WTC11 (cell line): ENCODE results near the gene MYMX. TPM values are rescaled to one million over a fixed set of nuclear protein-coding genes. Genes with fewer than 3 reads are reported as not detected.

Source experiments
- ATAC-seq: fragments of 200-7000 bp; cut with Tn5 transposase; 2 replicates; pipeline ENCODE4 v1.10.0; 2021; ENCODE audit warnings: mild to moderate bottlenecking, moderate library complexity
- CTCF ChIA-PET: fragments of 300-600 bp; sonication (Branson Sonifier 250); formaldehyde crosslinking; loops from one replicate; lab custom pipeline; 2021; ENCODE audit warnings: antibody characterized with exemption; lab: Charles Lee
- POLR2A ChIA-PET: fragments of 350-600 bp; sonication (Branson Sonifier 250); formaldehyde crosslinking; loops from one replicate; lab custom pipeline; 2021; ENCODE audit warnings: antibody characterized with exemption; lab: Charles Lee
- DNase-seq: peaks from one replicate; pipeline ENCODE4 v3.0.0; 2021; ENCODE audit warnings: low spot score
- H3K27ac Mint-ChIP-seq: 2 replicates; pipeline ENCODE4 v1.8.0; 2021; ENCODE audit warnings: mixed read lengths
- H3K27me3 Mint-ChIP-seq: 2 replicates; pipeline ENCODE4 v1.8.0; 2021; ENCODE audit warnings: low read depth, mild to moderate bottlenecking, moderate library complexity, mixed read lengths
- H3K36me3 Mint-ChIP-seq: 2 replicates; pipeline ENCODE4 v1.8.0; 2021; ENCODE audit warnings: mixed read lengths
- H3K4me1 Mint-ChIP-seq: 2 replicates; pipeline ENCODE4 v1.8.0; 2022; ENCODE audit warnings: mixed read lengths
- H3K4me3 Mint-ChIP-seq: 2 replicates; pipeline ENCODE4 v1.8.0; 2021; ENCODE audit warnings: mild to moderate bottlenecking, moderate library complexity, mixed read lengths
- H3K9me3 Mint-ChIP-seq: 2 replicates; pipeline ENCODE4 v1.8.0; 2021; ENCODE audit warnings: mixed read lengths
- FOXK1 ChIP-seq: sonication (generic); formaldehyde crosslinking; IDR thresholded peaks from 2 replicates; pipeline ENCODE4 v1.8.0; 2022; ENCODE audit warnings: mild to moderate bottlenecking, moderate library complexity, missing genetic modification reagents
- FOXP1 ChIP-seq: sonication (generic); formaldehyde crosslinking; IDR thresholded peaks from 2 replicates; pipeline ENCODE4 v1.8.0; 2022; ENCODE audit warnings: missing genetic modification reagents, mild to moderate bottlenecking, moderate library complexity, borderline replicate concordance
- NFATC4 ChIP-seq: fragments of 250-450 bp; sonication (Bioruptor Pico); IDR thresholded peaks from 2 replicates; pipeline ENCODE4 v1.9.0; 2021; ENCODE audit warnings: mild to moderate bottlenecking
- NR3C1 ChIP-seq: sonication (generic); formaldehyde crosslinking; conservative IDR thresholded peaks from 2 replicates; pipeline ENCODE4 v1.8.1; 2023; ENCODE audit warnings: low read depth, mild to moderate bottlenecking, missing genetic modification reagents
- ZNF138 ChIP-seq: sonication (generic); formaldehyde crosslinking; conservative IDR thresholded peaks from 2 replicates; pipeline ENCODE4 v1.8.1; 2022; ENCODE audit warnings: mild to moderate bottlenecking, moderate library complexity, missing genetic modification reagents
- ZNF317 ChIP-seq: sonication (generic); formaldehyde crosslinking; IDR thresholded peaks from 2 replicates; pipeline ENCODE4 v1.8.1; 2023; ENCODE audit warnings: low read depth, mild to moderate bottlenecking, moderate library complexity, missing genetic modification reagents, borderline replicate concordance
- ZNF396 ChIP-seq: fragments of 250-450 bp; sonication (Bioruptor Pico); IDR thresholded peaks from 2 replicates; pipeline ENCODE4 v1.8.0; 2021; ENCODE audit warnings: mild to moderate bottlenecking, moderate library complexity, borderline replicate concordance
- ZNF423 ChIP-seq: fragments of 250-450 bp; sonication (Bioruptor Pico); IDR thresholded peaks from 2 replicates; pipeline ENCODE4 v2.1.2; 2022; ENCODE audit warnings: mild to moderate bottlenecking, moderate library complexity
- total RNA-seq: library from RNA; stranded (reverse); gene quantifications from 3 replicates; pipeline ENCODE4 v1.2.3, GENCODE V29; 2021
- TF ChIP-seq, protein P1 (sequence below): sonication (generic); formaldehyde crosslinking; IDR thresholded peaks from 2 replicates; pipeline ENCODE4 v1.8.1; 2022; ENCODE audit warnings: missing genetic modification reagents, borderline replicate concordance
- TF ChIP-seq, protein P2 (sequence below): sonication (generic); formaldehyde crosslinking; IDR thresholded peaks from 2 replicates; pipeline ENCODE4 v1.8.0; 2022; ENCODE audit warnings: mild to moderate bottlenecking, missing genetic modification reagents
- TF ChIP-seq, protein P3 (sequence below): sonication (generic); formaldehyde crosslinking; IDR thresholded peaks from 2 replicates; pipeline ENCODE4 v1.8.1; 2023; ENCODE audit warnings: mild to moderate bottlenecking, missing genetic modification reagents
- TF ChIP-seq, protein P4 (sequence below): fragments of 200-600 bp; IDR thresholded peaks from 2 replicates; pipeline ENCODE4 v1.8.0; 2022; ENCODE audit warnings: antibody characterized with exemption
- TF ChIP-seq, protein P5 (sequence below): sonication (generic); formaldehyde crosslinking; IDR thresholded peaks from 2 replicates; pipeline ENCODE4 v1.8.1; 2023; ENCODE audit warnings: mild to moderate bottlenecking, missing genetic modification reagents
- TF ChIP-seq, protein P6 (sequence below): sonication (generic); formaldehyde crosslinking; IDR thresholded peaks from 2 replicates; pipeline ENCODE4 v1.8.0; 2022; ENCODE audit warnings: missing genetic modification reagents
- TF ChIP-seq, protein P7 (sequence below): sonication (generic); formaldehyde crosslinking; IDR thresholded peaks from 2 replicates; pipeline ENCODE4 v1.8.1; 2022; ENCODE audit warnings: mild to moderate bottlenecking, missing genetic modification reagents, moderate library complexity, borderline replicate concordance
- TF ChIP-seq, protein P8 (sequence below): sonication (generic); formaldehyde crosslinking; IDR thresholded peaks from 2 replicates; pipeline ENCODE4 v1.8.0; 2023; ENCODE audit warnings: mild to moderate bottlenecking, missing genetic modification reagents

Gene MYMX
- total RNA-seq, 1 experiment from 2014 or later, result 3.9 TPM

DNA sequence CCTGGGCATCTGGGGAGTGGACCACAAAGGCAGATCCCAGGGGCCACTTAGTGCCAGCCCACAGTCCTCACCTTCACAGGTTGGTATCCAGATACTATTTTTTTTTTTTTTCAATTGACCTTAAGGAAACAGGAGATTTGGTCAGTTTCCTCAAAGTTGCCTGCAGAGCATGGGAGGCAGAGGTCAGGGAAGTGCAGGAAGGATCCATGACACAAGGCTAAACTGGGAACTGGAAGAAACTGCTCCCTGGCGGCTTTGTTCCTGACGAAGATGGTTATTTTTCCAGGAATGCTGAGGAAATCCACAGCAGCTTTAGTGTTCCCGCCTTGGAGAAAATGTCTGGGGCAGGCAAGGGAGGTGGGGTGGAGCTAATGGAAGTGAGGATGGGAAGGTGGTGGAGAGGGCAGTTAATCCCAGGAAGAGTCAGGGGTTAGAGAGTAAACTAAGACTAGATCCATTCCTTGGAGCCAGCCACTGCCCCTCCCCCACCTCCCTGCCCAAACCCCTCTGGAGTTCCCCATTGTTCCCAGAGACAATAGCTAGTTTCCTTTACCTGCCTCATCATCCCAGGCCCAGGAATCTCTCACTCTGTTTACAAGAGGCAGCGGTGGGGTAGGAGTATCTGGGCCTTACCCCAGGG lies 14.3 kb upstream of the MYMX start (continued):
- TF ChIP-seq, protein P1, sequence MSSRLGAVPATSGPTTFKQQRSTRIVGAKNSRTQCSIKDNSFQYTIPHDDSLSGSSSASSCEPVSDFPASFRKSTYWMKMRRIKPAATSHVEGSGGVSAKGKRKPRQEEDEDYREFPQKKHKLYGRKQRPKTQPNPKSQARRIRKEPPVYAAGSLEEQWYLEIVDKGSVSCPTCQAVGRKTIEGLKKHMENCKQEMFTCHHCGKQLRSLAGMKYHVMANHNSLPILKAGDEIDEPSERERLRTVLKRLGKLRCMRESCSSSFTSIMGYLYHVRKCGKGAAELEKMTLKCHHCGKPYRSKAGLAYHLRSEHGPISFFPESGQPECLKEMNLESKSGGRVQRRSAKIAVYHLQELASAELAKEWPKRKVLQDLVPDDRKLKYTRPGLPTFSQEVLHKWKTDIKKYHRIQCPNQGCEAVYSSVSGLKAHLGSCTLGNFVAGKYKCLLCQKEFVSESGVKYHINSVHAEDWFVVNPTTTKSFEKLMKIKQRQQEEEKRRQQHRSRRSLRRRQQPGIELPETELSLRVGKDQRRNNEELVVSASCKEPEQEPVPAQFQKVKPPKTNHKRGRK (CRISPR knock-in tag), result no peak
- TF ChIP-seq, protein P2, sequence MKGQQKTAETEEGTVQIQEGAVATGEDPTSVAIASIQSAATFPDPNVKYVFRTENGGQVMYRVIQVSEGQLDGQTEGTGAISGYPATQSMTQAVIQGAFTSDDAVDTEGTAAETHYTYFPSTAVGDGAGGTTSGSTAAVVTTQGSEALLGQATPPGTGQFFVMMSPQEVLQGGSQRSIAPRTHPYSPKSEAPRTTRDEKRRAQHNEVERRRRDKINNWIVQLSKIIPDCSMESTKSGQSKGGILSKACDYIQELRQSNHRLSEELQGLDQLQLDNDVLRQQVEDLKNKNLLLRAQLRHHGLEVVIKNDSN, result no peak
- no peak for TF ChIP-seq NR3C1 (CRISPR knock-in tag)
- TF ChIP-seq, protein P3, sequence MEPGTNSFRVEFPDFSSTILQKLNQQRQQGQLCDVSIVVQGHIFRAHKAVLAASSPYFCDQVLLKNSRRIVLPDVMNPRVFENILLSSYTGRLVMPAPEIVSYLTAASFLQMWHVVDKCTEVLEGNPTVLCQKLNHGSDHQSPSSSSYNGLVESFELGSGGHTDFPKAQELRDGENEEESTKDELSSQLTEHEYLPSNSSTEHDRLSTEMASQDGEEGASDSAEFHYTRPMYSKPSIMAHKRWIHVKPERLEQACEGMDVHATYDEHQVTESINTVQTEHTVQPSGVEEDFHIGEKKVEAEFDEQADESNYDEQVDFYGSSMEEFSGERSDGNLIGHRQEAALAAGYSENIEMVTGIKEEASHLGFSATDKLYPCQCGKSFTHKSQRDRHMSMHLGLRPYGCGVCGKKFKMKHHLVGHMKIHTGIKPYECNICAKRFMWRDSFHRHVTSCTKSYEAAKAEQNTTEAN (CRISPR knock-in tag), result 0 out of 2 replicates have a peak, but pooled peaks have one; percentile 65
- TF ChIP-seq, protein P4, sequence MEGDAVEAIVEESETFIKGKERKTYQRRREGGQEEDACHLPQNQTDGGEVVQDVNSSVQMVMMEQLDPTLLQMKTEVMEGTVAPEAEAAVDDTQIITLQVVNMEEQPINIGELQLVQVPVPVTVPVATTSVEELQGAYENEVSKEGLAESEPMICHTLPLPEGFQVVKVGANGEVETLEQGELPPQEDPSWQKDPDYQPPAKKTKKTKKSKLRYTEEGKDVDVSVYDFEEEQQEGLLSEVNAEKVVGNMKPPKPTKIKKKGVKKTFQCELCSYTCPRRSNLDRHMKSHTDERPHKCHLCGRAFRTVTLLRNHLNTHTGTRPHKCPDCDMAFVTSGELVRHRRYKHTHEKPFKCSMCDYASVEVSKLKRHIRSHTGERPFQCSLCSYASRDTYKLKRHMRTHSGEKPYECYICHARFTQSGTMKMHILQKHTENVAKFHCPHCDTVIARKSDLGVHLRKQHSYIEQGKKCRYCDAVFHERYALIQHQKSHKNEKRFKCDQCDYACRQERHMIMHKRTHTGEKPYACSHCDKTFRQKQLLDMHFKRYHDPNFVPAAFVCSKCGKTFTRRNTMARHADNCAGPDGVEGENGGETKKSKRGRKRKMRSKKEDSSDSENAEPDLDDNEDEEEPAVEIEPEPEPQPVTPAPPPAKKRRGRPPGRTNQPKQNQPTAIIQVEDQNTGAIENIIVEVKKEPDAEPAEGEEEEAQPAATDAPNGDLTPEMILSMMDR, result no peak

DNA sequence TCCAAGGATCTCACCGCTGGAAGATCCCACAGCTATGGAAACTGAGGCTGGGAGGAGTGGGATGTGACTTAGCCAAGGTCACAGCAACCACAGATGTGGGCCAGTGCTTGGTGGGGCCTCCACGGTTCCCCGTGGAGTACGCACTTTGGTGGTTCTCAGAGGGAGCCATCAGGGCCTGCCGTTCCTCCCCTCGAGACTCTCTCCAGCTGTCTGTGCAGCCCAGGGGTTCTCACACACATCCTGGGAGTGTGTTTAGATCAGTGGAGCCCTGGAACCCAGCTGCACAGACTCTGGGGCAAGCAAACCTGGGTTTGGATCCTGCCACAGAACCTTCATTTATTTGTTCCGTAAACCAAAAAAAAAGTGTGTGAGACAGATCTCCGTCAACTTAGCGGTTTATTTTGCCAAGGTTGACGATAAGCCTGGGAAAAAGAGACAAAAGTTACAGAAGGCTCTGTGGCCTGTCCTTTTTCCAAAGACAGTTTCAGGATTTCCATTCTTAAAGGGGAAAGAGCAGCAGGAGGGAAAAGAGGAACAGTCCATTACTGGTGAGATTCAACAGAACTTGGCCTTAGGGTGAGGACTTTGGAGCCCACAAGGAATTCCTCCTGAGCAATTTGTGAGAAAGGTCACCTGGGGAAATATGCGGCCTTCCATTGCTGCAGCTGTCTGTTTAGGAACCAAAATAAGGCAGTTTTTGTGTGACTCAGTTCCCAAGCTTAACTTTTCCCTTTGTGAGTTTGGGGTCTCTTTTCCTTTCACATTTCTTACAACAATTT lies 13.6 kb upstream of the MYMX start:
- DNase-seq (no peak), ATAC-seq (peak; percentile 17)
- peak overlapping the region; percentile 100 for H3K27ac Mint-ChIP-seq
- H3K4me1 Mint-ChIP-seq, result peaks cover 61% of the 10 kb centered on the region
- H3K4me3 Mint-ChIP-seq, result peak overlapping the region; percentile 30
- ChIA-PET POLR2A (interaction anchor here (0.6 to 1.9 kb wide), 8 partner anchors 10 to 69 kb away, joined by 3 to 21 read pairs (median 8); partner anchors contain the start of genes HSP90AB1, MYMX and SLC29A1), CTCF (interaction anchor here (0.6 to 3.7 kb wide), 13 partner anchors 10 to 53 kb away, joined by 3 to 28 read pairs (median 5); partner anchors contain the start of genes MYMX and SLC29A1)
- peaks cover under 1% of the 10 kb centered on the region; the same call in 1 of the 2 replicates for H3K27me3 Mint-ChIP-seq
- H3K36me3 Mint-ChIP-seq, result no peaks in the 10 kb centered on the region
- H3K9me3 Mint-ChIP-seq, result no peaks in the 10 kb centered on the region
- TF ChIP-seq ZNF317 (CRISPR knock-in tag), result no peak
- TF ChIP-seq, protein P5, sequence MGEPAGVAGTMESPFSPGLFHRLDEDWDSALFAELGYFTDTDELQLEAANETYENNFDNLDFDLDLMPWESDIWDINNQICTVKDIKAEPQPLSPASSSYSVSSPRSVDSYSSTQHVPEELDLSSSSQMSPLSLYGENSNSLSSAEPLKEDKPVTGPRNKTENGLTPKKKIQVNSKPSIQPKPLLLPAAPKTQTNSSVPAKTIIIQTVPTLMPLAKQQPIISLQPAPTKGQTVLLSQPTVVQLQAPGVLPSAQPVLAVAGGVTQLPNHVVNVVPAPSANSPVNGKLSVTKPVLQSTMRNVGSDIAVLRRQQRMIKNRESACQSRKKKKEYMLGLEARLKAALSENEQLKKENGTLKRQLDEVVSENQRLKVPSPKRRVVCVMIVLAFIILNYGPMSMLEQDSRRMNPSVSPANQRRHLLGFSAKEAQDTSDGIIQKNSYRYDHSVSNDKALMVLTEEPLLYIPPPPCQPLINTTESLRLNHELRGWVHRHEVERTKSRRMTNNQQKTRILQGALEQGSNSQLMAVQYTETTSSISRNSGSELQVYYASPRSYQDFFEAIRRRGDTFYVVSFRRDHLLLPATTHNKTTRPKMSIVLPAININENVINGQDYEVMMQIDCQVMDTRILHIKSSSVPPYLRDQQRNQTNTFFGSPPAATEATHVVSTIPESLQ, result no peak
- TF ChIP-seq FOXP1 (CRISPR knock-in tag), result 0 out of 2 replicates have a peak, but pooled peaks have one; percentile 41
- TF ChIP-seq NFATC4 (CRISPR knock-in tag), result no peak
- no peak for TF ChIP-seq ZNF396 (CRISPR knock-in tag)
- TF ChIP-seq FOXK1, result peak; percentile 9
- peak; percentile 51; the same call in 1 of the 2 replicates for TF ChIP-seq ZNF423 (CRISPR knock-in tag)
- TF ChIP-seq, protein P6, sequence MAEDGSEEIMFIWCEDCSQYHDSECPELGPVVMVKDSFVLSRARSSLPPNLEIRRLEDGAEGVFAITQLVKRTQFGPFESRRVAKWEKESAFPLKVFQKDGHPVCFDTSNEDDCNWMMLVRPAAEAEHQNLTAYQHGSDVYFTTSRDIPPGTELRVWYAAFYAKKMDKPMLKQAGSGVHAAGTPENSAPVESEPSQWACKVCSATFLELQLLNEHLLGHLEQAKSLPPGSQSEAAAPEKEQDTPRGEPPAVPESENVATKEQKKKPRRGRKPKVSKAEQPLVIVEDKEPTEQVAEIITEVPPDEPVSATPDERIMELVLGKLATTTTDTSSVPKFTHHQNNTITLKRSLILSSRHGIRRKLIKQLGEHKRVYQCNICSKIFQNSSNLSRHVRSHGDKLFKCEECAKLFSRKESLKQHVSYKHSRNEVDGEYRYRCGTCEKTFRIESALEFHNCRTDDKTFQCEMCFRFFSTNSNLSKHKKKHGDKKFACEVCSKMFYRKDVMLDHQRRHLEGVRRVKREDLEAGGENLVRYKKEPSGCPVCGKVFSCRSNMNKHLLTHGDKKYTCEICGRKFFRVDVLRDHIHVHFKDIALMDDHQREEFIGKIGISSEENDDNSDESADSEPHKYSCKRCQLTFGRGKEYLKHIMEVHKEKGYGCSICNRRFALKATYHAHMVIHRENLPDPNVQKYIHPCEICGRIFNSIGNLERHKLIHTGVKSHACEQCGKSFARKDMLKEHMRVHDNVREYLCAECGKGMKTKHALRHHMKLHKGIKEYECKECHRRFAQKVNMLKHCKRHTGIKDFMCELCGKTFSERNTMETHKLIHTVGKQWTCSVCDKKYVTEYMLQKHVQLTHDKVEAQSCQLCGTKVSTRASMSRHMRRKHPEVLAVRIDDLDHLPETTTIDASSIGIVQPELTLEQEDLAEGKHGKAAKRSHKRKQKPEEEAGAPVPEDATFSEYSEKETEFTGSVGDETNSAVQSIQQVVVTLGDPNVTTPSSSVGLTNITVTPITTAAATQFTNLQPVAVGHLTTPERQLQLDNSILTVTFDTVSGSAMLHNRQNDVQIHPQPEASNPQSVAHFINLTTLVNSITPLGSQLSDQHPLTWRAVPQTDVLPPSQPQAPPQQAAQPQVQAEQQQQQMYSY (CRISPR knock-in tag), result no peak
- TF ChIP-seq, protein P7, sequence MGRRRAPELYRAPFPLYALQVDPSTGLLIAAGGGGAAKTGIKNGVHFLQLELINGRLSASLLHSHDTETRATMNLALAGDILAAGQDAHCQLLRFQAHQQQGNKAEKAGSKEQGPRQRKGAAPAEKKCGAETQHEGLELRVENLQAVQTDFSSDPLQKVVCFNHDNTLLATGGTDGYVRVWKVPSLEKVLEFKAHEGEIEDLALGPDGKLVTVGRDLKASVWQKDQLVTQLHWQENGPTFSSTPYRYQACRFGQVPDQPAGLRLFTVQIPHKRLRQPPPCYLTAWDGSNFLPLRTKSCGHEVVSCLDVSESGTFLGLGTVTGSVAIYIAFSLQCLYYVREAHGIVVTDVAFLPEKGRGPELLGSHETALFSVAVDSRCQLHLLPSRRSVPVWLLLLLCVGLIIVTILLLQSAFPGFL, result no peak
- no peak for TF ChIP-seq NR3C1 (CRISPR knock-in tag)
- TF ChIP-seq, protein P8, sequence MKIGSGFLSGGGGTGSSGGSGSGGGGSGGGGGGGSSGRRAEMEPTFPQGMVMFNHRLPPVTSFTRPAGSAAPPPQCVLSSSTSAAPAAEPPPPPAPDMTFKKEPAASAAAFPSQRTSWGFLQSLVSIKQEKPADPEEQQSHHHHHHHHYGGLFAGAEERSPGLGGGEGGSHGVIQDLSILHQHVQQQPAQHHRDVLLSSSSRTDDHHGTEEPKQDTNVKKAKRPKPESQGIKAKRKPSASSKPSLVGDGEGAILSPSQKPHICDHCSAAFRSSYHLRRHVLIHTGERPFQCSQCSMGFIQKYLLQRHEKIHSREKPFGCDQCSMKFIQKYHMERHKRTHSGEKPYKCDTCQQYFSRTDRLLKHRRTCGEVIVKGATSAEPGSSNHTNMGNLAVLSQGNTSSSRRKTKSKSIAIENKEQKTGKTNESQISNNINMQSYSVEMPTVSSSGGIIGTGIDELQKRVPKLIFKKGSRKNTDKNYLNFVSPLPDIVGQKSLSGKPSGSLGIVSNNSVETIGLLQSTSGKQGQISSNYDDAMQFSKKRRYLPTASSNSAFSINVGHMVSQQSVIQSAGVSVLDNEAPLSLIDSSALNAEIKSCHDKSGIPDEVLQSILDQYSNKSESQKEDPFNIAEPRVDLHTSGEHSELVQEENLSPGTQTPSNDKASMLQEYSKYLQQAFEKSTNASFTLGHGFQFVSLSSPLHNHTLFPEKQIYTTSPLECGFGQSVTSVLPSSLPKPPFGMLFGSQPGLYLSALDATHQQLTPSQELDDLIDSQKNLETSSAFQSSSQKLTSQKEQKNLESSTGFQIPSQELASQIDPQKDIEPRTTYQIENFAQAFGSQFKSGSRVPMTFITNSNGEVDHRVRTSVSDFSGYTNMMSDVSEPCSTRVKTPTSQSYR, result 0 out of 2 replicates have a peak, but pooled peaks have one; percentile 0
- TF ChIP-seq ZNF138, result no peak
